GM23248 (cell line): ENCODE results near the gene IFT122. TPM values are rescaled to one million over a fixed set of nuclear protein-coding genes. Genes with fewer than 3 reads are reported as not detected.

Source experiments
- DNase-seq: peaks from one replicate; pipeline ENCODE4 v3.0.0-alpha.2; 2015
- H2AFZ ChIP-seq: fragments of 200-600 bp; sonication (generic); 2 replicates; pipeline ENCODE4 v1.6.1; 2016; ENCODE audit warnings: antibody characterized with exemption
- H3F3A ChIP-seq: fragments of 200-600 bp; sonication (generic); 2 replicates; pipeline ENCODE4 v1.6.1; 2016; ENCODE audit warnings: mild to moderate bottlenecking, antibody characterized with exemption, mixed run types; ENCODE audit not compliant: insufficient read depth
- H3K27ac ChIP-seq: fragments of 200-600 bp; sonication (generic); 2 replicates; pipeline ENCODE4 v1.5.1; 2016; ENCODE audit warnings: mild to moderate bottlenecking
- H3K27me3 ChIP-seq: fragments of 200-600 bp; sonication (generic); replicated peaks from 2 replicates; pipeline ENCODE4 v1.6.1; 2016; ENCODE audit warnings: mild to moderate bottlenecking; ENCODE audit not compliant: insufficient read depth
- H3K36me3 ChIP-seq: fragments of 200-600 bp; sonication (generic); 2 replicates; pipeline ENCODE4 v1.6.1; 2016; ENCODE audit warnings: low read depth, mild to moderate bottlenecking
- H3K4me1 ChIP-seq: fragments of 200-600 bp; sonication (generic); 2 replicates; pipeline ENCODE4 v1.6.1; 2016; ENCODE audit warnings: mild to moderate bottlenecking; ENCODE audit not compliant: insufficient read depth
- H3K4me2 ChIP-seq: fragments of 200-600 bp; sonication (generic); one replicate; pipeline ENCODE4 v1.6.1; 2016; ENCODE audit warnings: mild to moderate bottlenecking; ENCODE audit not compliant: unreplicated experiment
- H3K4me3 ChIP-seq: fragments of 200-600 bp; sonication (generic); 2 replicates; pipeline ENCODE4 v1.5.1; 2016; ENCODE audit warnings: mild to moderate bottlenecking
- H3K79me2 ChIP-seq: fragments of 200-600 bp; sonication (generic); 2 replicates; pipeline ENCODE4 v1.6.1; 2016; ENCODE audit warnings: mild to moderate bottlenecking; ENCODE audit not compliant: insufficient read depth
- H3K9ac ChIP-seq: fragments of 200-600 bp; sonication (generic); 2 replicates; pipeline ENCODE4 v1.6.1; 2016; ENCODE audit warnings: mild to moderate bottlenecking
- H3K9me2 ChIP-seq: fragments of 200-600 bp; sonication (generic); 2 replicates; pipeline ENCODE4 v1.6.1; 2016; ENCODE audit warnings: mixed run types, mild to moderate bottlenecking, moderate library complexity; ENCODE audit not compliant: insufficient read depth
- H3K9me3 ChIP-seq: fragments of 200-600 bp; sonication (generic); one replicate; pipeline ENCODE4 v1.6.1; 2017; ENCODE audit warnings: low read depth
- H4K20me1 ChIP-seq: fragments of 200-600 bp; sonication (generic); 2 replicates; pipeline ENCODE4 v1.6.0; 2016; ENCODE audit not compliant: insufficient read depth
- EZH2 ChIP-seq: fragments of 200-600 bp; sonication (generic); IDR thresholded peaks from 2 replicates; pipeline ENCODE4 v1.6.1; 2018; ENCODE audit warnings: antibody characterized with exemption, mild to moderate bottlenecking; ENCODE audit not compliant: insufficient read depth, poor library complexity, severe bottlenecking
- EZH2phosphoT487 ChIP-seq: fragments of 200-600 bp; sonication (generic); IDR thresholded peaks from 2 replicates; pipeline ENCODE4 v1.6.1; 2018; ENCODE audit warnings: antibody characterized with exemption, moderate library complexity, mild to moderate bottlenecking, low read depth; ENCODE audit not compliant: insufficient read depth
- WGBS, 2 experiments: methylation state at CpG; one replicate each; pipeline ENCODE4 v1.1.6; 2015 to 2017; ENCODE audit warnings: low lambda C conversion rate in 2 of 2, low coverage in 1 of 2; ENCODE audit errors: missing lambda C conversion rate in 2 of 2; 5-methylcytosine and 5-hydroxymethylcytosine counted together
- in situ Hi-C: fragments of 300-500 bp; cut with MboI; formaldehyde crosslinking; loops from 2 replicates; pipeline ENCODE4 v1.15.0; 2020
- polyA plus RNA-seq: library from polyadenylated mRNA; unstranded; fragments of >200 nt; fragmentation: Nextera tagmentation; extraction: Ambion mirVana; gene quantifications from 2 replicates; pipeline ENCODE4 v1.2.1, GENCODE V29; 2016
- total RNA-seq: library from RNA; depleted of rRNA; stranded (reverse); fragments of >200 nt; shearing (Covaris generic); gene quantifications from 2 replicates; pipeline ENCODE4 v1.2.3, GENCODE V29; 2014

The IFT122 gene
- total and polyA plus RNA-seq, 2 experiments from 2014 or later: 16.1 to 16.3 TPM

- TF ChIP-seq EZH2: no peak
- no peak for TF ChIP-seq EZH2phosphoT487
- H3K9me2 ChIP-seq: no peaks in the 10 kb centered on the region
- no peak overlapping the region for H3K9ac ChIP-seq
- no peaks in the 10 kb centered on the region for H3K27me3 ChIP-seq
- no peak overlapping the region for H3K4me3 ChIP-seq
- H3K4me1 ChIP-seq: no peaks in the 10 kb centered on the region
- WGBS, 2 experiments: 96 to 97% methylated on average over 9 of the region's 9 CpGs
- H3K9me3 ChIP-seq: no peaks in the 10 kb centered on the region
- no peaks in the 10 kb centered on the region for H3K79me2 ChIP-seq
- in situ Hi-C loops: no loop called here
- H4K20me1 ChIP-seq: no peaks in the 10 kb centered on the region
- no peaks in the 10 kb centered on the region for H3F3A ChIP-seq
- H3K36me3 ChIP-seq: no peaks in the 10 kb centered on the region
- no peak overlapping the region for H3K27ac ChIP-seq
- H2AFZ ChIP-seq: no peak overlapping the region
- DNase-seq: no peak
- H3K4me2 ChIP-seq: no peak overlapping the region
Measured at GRCh38 chr3:129506231-129506742, 66.3 kb downstream of the IFT122 start.

GRCh38 chr3:129507181-129507831, 67.3 kb downstream of the IFT122 start:
- Histone ChIP-seq H2AFZ (no peak overlapping the region), H3K4me3 (no peak overlapping the region), H3F3A (no peaks in the 10 kb centered on the region), H3K27me3 (no peaks in the 10 kb centered on the region), H3K27ac (no peak overlapping the region), H3K9ac (no peak overlapping the region), H3K79me2 (no peaks in the 10 kb centered on the region), H4K20me1 (no peaks in the 10 kb centered on the region), H3K9me3 (no peaks in the 10 kb centered on the region), H3K9me2 (no peaks in the 10 kb centered on the region), H3K4me2 (no peak overlapping the region), H3K36me3 (no peaks in the 10 kb centered on the region), H3K4me1 (no peaks in the 10 kb centered on the region)
- WGBS, 2 experiments: 84% methylated on average over 9 of the region's 9 CpGs
- no peak for DNase-seq
- in situ Hi-C loops: no loop called here
- TF ChIP-seq EZH2phosphoT487: no peak
- no peak for TF ChIP-seq EZH2

- Histone ChIP-seq H3K9ac (no peak overlapping the region), H4K20me1 (no peaks in the 10 kb centered on the region), H3K27me3 (no peaks in the 10 kb centered on the region), H3K4me2 (no peak overlapping the region), H3K9me3 (no peaks in the 10 kb centered on the region), H3K4me3 (no peak overlapping the region), H3K79me2 (no peaks in the 10 kb centered on the region), H3K4me1 (no peaks in the 10 kb centered on the region), H3K9me2 (no peaks in the 10 kb centered on the region), H2AFZ (no peak overlapping the region), H3F3A (no peaks in the 10 kb centered on the region), H3K27ac (no peak overlapping the region), H3K36me3 (no peaks in the 10 kb centered on the region)
- TF ChIP-seq EZH2: no peak
- TF ChIP-seq EZH2phosphoT487: no peak
- in situ Hi-C loops: no loop called here
- no peak for DNase-seq
Measured at GRCh38 chr3:129512595-129512994, 72.6 kb downstream of the IFT122 start.

GRCh38 chr3:129513705-129514104, 73.7 kb downstream of the IFT122 start:
- DNase-seq: no peak
- Histone ChIP-seq H3F3A (no peaks in the 10 kb centered on the region), H3K9me3 (no peaks in the 10 kb centered on the region), H3K4me2 (no peak overlapping the region), H3K79me2 (no peaks in the 10 kb centered on the region), H3K4me3 (no peak overlapping the region), H3K9ac (no peak overlapping the region), H3K9me2 (no peaks in the 10 kb centered on the region), H3K27ac (no peak overlapping the region), H2AFZ (no peak overlapping the region), H3K36me3 (no peaks in the 10 kb centered on the region), H3K27me3 (no peaks in the 10 kb centered on the region), H4K20me1 (no peaks in the 10 kb centered on the region), H3K4me1 (no peaks in the 10 kb centered on the region)
- in situ Hi-C loops: no loop called here
- no peak for TF ChIP-seq EZH2
- TF ChIP-seq EZH2phosphoT487: no peak
- 89 to 90% methylated on average over 7 to 8 of the region's 8 CpGs for WGBS, 2 experiments
